GM19240 (cell line): ENCODE results near the gene SLC49A4.

Experiments used
- DNase-seq: peaks from one replicate; pipeline ENCODE4 v3.0.0; 2011; ENCODE audit warnings: low spot score; ENCODE audit not compliant: insufficient read length

SLC49A4 gene

GRCh38 chr3:122902326-122902725 is 107.5 kb downstream of the SLC49A4 start:
- DNase-seq = no peak

- DNase-seq = no peak
Measured at GRCh38 chr3:122903171-122903570, 108.3 kb downstream of the SLC49A4 start.

- no peak for DNase-seq
Measured at GRCh38 chr3:122907471-122907870, 112.6 kb downstream of the SLC49A4 start.

GRCh38 chr3:122908251-122908650 is 113.4 kb downstream of the SLC49A4 start:
- no peak for DNase-seq

- DNase-seq = no peak
Measured at GRCh38 chr3:122911901-122912300, 117.0 kb downstream of the SLC49A4 start.

- no peak for DNase-seq
Measured at GRCh38 chr3:122912772-122913538, 118.1 kb downstream of the SLC49A4 start.

GRCh38 chr3:122913539-122914100 is 118.8 kb downstream of the SLC49A4 start:
- DNase-seq = no peak

- no peak for DNase-seq
Measured at GRCh38 chr3:122915300-122916055, 120.6 kb downstream of the SLC49A4 start.

GRCh38 chr3:122916084-122916483 is 121.2 kb downstream of the SLC49A4 start:
- DNase-seq = no peak

- DNase-seq = peak; percentile 45
Measured at GRCh38 chr3:122916580-122916979, 121.7 kb downstream of the SLC49A4 start.

GRCh38 chr3:122917412-122917811 is 122.5 kb downstream of the SLC49A4 start:
- no peak for DNase-seq

- DNase-seq = no peak
Measured at GRCh38 chr3:122918576-122919290, 123.9 kb downstream of the SLC49A4 start.

GRCh38 chr3:122919291-122919610 is 124.4 kb downstream of the SLC49A4 start:
- DNase-seq = no peak

GRCh38 chr3:122920986-122921385 is 126.1 kb downstream of the SLC49A4 start:
- DNase-seq = no peak

GRCh38 chr3:122921791-122922651 is 127.2 kb downstream of the SLC49A4 start:
- DNase-seq = no peak

- no peak for DNase-seq
Measured at GRCh38 chr3:122923611-122924010, 128.7 kb downstream of the SLC49A4 start.

GRCh38 chr3:122924056-122924455 is 129.2 kb downstream of the SLC49A4 start:
- DNase-seq = no peak

- no peak for DNase-seq
Measured at GRCh38 chr3:122925756-122926155, 130.9 kb downstream of the SLC49A4 start.

GRCh38 chr3:122926322-122926721 is 131.5 kb downstream of the SLC49A4 start:
- DNase-seq = no peak

- DNase-seq = no peak
Measured at GRCh38 chr3:122926811-122927210, 131.9 kb downstream of the SLC49A4 start.

- DNase-seq = no peak
Measured at GRCh38 chr3:122927726-122928125, 132.9 kb downstream of the SLC49A4 start.
